ENCODE results near the gene DLG5.

The DLG5 gene

GRCh38 chr10:77887631-77888355 lies 38.8 kb downstream of the DLG5 start:
- no peak for DNase-seq

DNA sequence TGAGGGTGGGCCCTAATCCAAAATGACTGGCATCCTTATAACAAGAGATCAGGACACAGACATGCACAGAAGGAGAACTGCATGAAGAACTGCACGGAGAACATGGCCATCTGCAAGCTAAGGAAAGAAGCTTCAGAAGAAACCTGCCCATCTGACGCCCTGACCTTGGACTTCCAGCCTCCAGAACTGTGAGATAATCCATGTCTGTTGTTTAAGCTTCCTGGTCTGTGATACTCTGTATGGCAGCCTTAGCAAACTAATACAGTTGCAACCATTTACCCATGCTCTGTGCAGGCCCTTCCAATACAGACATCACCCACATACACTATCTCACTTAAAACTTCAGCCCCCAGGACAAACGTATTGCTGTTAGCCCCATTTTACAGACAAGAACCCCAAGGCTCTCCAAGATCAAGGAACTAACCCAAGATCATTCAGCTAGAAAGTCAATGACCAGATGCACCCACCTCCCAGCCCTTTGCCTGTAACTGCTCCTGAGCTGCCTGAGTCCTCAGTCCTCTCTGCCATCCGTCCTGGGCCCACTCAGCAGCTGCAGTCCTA lies 39.7 kb downstream of the DLG5 start:
- no peak for DNase-seq

- DNase-seq: no peak
Observed at GRCh38 chr10:77884181-77884580, 42.4 kb downstream of the DLG5 start.

GRCh38 chr10:77881636-77882035 lies 44.9 kb downstream of the DLG5 start:
- DNase-seq: no peak

- DNase-seq: no peak
Observed at GRCh38 chr10:77881222-77881621, 45.3 kb downstream of the DLG5 start.

- no peak for DNase-seq
Observed at GRCh38 chr10:77879710-77880109, 46.8 kb downstream of the DLG5 start.

DNA sequence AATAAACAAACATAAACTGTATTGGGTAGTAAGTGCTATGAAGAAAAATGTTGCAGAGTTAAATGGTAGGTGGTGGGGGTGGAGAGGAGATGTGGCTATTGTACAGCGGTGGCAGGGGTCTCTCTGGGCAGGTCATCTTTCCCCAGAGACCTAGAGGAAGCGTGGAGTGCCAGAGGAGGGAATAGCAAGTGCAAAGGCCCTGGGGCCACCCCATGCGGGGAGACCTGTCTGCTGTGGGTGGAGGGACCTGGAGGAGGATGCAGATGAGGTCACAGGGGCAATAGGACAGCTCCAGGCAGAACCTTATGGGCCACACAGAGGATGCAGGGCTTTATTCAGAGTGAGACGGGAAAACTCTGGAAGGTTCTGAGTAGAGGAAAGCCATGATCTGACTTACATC lies 47.5 kb downstream of the DLG5 start:
- no peak for DNase-seq

DNA sequence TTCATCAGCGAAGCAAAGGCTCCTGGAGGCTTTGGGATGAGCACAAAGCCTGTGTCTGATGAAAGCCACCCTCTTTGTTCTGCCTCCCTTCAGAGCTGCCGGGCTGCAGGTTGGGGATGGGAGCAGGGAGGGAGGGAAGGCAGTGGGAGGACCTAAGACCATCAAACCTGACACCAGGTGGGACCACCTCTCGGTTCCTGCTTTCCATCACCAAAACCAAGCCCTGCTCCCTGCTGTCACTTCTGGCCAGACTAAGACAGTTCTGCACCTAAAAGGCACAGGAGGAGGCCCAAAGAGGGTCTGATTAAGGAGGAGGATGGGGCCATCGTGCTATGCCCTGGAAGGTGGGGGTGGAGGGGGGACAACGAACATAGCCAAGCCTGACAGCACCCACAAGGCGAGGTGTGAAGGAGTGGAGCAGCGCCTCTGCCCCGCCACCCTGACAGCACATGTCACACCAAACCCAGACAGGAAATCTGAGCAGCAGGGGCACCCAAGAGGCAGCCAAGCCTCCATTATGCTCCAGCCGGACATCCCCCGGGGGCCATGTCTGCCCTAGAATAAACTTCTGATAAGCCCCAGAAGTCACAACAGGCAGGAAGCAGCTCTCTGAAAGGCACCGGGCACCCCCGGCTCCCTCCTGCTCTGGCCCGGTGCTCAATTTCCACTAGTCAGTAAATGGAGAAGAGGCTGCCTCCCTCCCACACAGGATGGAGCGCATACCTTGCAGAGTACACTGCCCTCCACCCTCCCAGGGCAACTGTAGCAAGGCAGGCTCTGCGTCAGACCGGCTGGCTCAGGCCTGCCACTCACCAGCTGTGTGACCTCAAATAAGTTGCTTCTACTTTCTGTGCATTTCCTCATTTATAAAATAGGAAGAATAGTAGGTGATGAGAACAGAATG lies 48.9 kb downstream of the DLG5 start:
- DNase-seq: peak; percentile 24

DNA sequence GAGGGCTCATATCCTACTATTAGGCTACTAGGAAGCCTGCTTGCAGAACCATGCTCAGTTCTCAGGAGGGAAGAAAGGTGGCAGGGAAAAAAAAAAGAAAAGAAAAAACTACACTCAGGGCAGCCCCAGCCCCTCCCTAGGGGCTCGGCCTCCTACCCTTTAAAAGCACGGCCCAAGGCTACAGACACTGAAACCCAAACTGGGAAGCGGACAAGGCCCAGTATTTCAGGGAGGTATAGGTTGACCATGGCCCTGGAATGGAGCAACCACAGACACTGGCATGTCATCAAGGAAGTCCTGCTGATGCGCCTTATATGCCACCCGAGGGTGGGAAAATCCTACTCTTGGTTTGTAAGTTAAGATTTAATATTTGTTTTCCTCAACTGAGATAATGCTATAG lies 50.8 kb downstream of the DLG5 start:
- no peak for DNase-seq

DNA sequence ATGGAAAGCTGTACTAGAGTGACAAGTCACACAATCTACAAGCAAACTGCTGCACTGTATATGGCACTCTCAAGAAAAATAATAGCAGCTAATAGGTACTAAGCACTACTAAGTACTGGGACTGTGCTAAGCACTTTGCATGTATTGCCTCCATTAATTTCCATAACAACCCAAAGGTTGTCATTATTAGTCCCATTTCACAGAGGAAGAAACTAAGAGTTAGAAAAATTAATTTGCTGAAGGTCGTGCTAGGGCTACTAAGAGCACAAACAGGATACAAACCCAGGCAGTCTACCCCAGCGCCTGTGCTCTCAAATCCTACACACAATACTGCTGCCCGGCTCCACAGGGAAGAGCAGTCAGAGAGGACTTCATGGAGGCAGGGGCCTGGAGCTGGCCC lies 51.7 kb downstream of the DLG5 start:
- DNase-seq: no peak

DNA sequence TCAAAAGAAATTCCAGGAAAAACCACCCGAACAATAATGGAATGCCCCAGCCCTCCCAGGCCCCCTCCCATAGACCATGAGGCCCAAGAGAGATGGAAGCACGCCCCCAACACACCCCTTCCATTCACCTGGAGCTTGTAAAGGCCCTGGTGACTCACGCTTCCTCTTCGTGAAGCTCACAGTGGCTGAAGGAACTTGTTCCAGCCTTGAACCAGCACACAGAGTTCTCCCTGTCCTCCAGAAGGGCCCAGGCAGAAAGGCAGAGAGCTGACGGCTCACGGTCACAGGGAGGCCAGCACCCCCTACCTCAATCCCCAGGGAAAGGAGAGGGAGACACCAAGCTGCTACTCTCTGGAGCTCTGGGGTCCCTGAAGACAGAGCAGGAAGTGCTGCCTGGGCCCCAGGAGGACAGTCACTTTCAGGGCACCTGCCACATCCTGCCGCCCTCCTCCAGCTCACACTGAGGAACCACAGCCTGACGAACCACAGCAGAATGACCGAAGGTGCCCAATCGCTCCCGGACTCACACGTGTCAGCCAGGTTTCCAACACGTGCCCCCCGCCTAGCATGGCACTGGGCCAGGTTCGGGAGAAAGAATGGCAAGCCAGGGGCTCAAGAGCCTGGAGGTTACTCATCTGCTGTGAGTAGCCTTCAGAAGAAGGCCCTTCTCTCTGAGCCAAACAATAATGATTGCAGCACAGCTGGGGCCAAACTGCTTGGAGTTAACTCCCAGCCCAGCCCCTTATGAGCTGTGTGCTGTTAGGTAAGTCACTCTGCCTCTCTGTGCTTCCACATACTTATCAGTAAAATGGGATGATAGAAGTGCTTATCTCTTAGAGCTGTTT lies 52.8 kb downstream of the DLG5 start:
- DNase-seq: peak; percentile 80

DNA sequence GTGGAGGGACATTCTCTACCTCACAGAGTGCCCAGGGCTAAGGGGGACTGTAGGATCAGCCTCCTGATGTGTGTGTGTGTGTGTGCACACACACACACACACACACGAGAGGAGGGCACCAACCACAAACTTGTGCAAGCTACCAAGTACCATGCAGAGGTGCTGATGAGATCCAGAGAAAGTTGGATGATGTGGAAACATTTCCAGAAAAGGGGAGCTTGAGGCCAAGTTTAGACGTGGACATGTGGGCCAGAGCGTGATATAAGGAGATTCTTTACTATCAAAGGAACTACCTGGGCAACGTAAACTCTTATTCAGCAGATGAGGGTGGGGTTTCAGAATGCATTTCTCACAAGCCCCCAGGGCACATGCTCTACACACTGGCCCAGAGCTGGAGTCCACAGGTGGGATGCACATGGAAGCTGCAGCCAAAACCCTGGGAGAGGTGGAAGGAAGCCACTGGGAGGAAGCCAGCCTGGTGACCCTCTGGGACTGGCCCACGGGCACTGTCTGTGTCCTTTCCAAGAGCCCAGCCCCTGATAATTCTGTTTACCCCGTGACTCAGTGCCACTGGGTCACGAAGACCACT lies 53.5 kb downstream of the DLG5 start:
- no peak for DNase-seq

GRCh38 chr10:77872151-77872946 lies 54.2 kb downstream of the DLG5 start:
- DNase-seq: no peak

DNA sequence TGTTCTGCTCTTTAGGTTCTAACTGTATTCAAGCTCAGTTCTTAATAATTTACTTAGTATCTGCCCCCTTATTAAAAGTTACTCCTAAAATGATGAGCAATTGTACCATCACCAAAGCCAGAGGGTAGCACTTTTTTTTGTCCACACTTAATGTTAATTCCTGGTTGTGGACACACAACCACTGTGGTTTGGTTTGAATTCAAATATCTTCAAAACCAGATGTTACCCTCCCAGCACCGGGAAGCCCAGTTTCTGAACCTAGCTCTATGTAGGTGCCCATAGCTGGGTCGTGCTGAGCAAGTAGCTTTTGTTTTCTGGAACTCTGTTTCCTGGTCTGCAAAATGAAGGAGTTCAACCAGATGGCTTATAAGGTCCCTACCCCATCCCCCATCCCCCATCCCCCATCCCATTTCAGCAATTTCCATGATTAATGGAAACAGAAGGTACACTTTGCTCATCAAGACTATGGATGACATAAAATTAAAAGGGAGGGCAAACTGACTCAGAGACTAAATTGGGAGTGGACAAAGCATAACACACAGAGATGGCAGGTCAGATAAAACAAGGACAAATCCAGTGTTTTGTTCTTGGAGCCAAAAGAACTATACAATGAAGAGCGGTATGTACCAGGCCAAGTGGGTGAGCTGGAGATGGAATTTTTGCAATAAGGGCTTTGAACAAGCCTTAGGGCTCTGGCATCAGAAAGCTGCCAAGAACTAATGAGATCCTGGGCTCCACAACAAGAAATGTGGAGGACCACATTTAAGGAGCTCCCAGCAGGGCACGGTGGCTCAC lies 56.7 kb downstream of the DLG5 start:
- no peak for DNase-seq

- DNase-seq: no peak
Observed at GRCh38 chr10:77868523-77868922, 58.0 kb downstream of the DLG5 start.

GRCh38 chr10:77867124-77867719 lies 59.3 kb downstream of the DLG5 start:
- DNase-seq: no peak

GRCh38 chr10:77866598-77866997 lies 60.0 kb downstream of the DLG5 start:
- no peak for DNase-seq

- DNase-seq: no peak
Observed at GRCh38 chr10:77865580-77866324, 60.8 kb downstream of the DLG5 start.

DNA sequence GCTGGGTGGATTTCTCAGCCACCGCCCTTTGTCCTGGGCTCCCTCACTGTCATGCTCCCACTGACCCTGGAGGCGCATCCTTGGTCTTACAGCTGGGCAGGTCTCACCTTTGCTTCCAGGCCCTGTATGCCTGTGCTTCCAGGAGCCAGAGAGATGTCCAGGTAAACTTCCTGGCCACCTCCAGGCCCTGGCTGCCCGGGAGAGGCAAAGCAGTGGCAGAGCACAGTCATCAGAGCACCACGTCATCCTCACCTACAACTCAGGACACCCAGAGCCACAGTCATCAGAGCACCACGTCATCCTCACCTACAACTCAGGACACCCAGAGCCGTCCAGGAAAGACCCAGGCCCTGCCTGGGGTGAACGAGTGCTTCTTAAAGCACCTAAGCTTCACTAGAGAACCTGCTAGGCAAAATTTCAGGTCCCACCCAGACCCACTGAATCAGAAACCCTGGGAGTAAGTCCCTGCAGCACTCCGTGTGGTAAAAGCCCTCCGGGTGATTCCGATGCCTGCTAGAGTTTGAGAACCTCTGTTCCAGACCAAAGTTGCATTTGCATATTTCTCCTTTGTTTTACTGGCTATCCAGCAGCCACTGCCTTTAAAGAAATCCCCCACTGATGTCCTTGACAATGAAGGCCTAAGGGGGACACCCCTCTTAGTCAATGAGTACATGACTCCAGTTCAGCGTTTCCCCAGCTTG lies 62.3 kb downstream of the DLG5 start:
- DNase-seq: no peak
